Measurements from ENCODE around the gene RIPPLY3.

DNA sequence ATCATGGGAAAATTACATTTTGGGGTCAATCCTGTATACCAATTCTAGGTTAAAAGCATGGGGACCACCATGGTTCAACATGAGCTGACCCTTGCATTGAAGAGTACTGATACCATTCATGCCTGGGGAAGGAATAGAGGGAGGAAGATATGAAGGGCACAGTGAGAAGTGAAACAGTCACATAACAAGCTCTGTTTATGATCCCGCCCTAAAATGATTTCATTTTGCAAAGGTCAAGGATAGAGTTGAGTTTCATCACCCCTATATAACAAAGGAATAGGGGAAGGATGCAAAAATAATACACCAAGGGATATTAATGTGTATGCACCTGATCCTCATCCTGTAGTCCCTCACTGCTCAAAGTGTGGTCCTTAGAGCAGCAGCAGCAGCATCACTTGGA, 37.5 kb upstream of the RIPPLY3 start:
- TF ChIP-seq, protein P1, sequence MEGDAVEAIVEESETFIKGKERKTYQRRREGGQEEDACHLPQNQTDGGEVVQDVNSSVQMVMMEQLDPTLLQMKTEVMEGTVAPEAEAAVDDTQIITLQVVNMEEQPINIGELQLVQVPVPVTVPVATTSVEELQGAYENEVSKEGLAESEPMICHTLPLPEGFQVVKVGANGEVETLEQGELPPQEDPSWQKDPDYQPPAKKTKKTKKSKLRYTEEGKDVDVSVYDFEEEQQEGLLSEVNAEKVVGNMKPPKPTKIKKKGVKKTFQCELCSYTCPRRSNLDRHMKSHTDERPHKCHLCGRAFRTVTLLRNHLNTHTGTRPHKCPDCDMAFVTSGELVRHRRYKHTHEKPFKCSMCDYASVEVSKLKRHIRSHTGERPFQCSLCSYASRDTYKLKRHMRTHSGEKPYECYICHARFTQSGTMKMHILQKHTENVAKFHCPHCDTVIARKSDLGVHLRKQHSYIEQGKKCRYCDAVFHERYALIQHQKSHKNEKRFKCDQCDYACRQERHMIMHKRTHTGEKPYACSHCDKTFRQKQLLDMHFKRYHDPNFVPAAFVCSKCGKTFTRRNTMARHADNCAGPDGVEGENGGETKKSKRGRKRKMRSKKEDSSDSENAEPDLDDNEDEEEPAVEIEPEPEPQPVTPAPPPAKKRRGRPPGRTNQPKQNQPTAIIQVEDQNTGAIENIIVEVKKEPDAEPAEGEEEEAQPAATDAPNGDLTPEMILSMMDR (IDR thresholded peaks at IDR 0.05; ENCODE audit: extremely low read depth in 1 of 2, insufficient read depth in 1 of 2, low read depth in 1 of 2, low read length in 2 of 2) = no peak
- TF ChIP-seq POLR2AphosphoS5 (IDR thresholded peaks at IDR 0.05; ENCODE audit: insufficient read depth, low read depth, low read length) (no peak), EZH2 (IDR thresholded peaks at IDR 0.05; ENCODE audit: borderline replicate concordance, low read depth, low read length, severe bottlenecking) (no peak), POLR2A (IDR thresholded peaks at IDR 0.05; ENCODE audit: low read depth, low read length) (no peak), JUN (IDR thresholded peaks at IDR 0.05; ENCODE audit: borderline replicate concordance, insufficient read depth, insufficient read length, low read depth) (no peak)
